Measurements from ENCODE around the gene OR10J4.
"Not testable (repeated sequence)": the region's sequence is repeated elsewhere in the genome, so short reads cannot be mapped to it uniquely, and the experiment has no call there.

Gene OR10J4

GRCh38 chr1:159443066-159443750 is 11.2 kb downstream of the OR10J4 start:
- DNase-seq, result no peak
- Histone ChIP-seq H3K9me3 (ENCODE audit: severe bottlenecking) (no peaks in the 10 kb centered on the region), H3K36me3 (no peaks in the 10 kb centered on the region), H3K27ac (no peak overlapping the region), H3K27me3 (ENCODE audit: insufficient read depth, low read depth, severe bottlenecking) (peaks cover 82% of the 10 kb centered on the region), H3K4me3 (ENCODE audit: low read depth, low read length) (no peak overlapping the region)
- no peak for TF ChIP-seq CTCF (IDR thresholded peaks at IDR 0.05; ENCODE audit: low read depth, low read length)

GRCh38 chr1:159444511-159444910 is 12.5 kb downstream of the OR10J4 start:
- H3K4me3 ChIP-seq (ENCODE audit: low read depth, low read length), result no peak overlapping the region
- H3K27ac ChIP-seq, result no peak overlapping the region
- no peaks in the 10 kb centered on the region for H3K36me3 ChIP-seq
- DNase-seq, result no peak
- H3K9me3 ChIP-seq (ENCODE audit: severe bottlenecking), result peaks cover 3% of the 10 kb centered on the region
- peaks cover 80% of the 10 kb centered on the region for H3K27me3 ChIP-seq (ENCODE audit: insufficient read depth, low read depth, severe bottlenecking)
- TF ChIP-seq CTCF (IDR thresholded peaks at IDR 0.05; ENCODE audit: low read depth, low read length), result no peak

GRCh38 chr1:159448181-159448580 is 16.2 kb downstream of the OR10J4 start:
- no peak for DNase-seq
- Histone ChIP-seq H3K4me3 (ENCODE audit: low read depth, low read length) (no peak overlapping the region), H3K36me3 (no peaks in the 10 kb centered on the region), H3K9me3 (ENCODE audit: severe bottlenecking) (peaks cover 5% of the 10 kb centered on the region), H3K27ac (no peak overlapping the region), H3K27me3 (ENCODE audit: insufficient read depth, low read depth, severe bottlenecking) (peaks cover 52% of the 10 kb centered on the region)
- TF ChIP-seq CTCF (IDR thresholded peaks at IDR 0.05; ENCODE audit: low read depth, low read length), result no peak

- not testable (repeated sequence) for H3K4me3 ChIP-seq (ENCODE audit: low read depth, low read length); DNase-seq; H3K27ac ChIP-seq; H3K36me3 ChIP-seq; H3K9me3 ChIP-seq (ENCODE audit: severe bottlenecking)
- peaks cover 49% of the 10 kb centered on the region for H3K27me3 ChIP-seq (ENCODE audit: insufficient read depth, low read depth, severe bottlenecking)
Measured at GRCh38 chr1:159449605-159450004, 17.6 kb downstream of the OR10J4 start.

GRCh38 chr1:159459551-159459950 is 27.5 kb downstream of the OR10J4 start:
- Histone ChIP-seq H3K9me3 (ENCODE audit: severe bottlenecking) (no peaks in the 10 kb centered on the region), H3K36me3 (no peaks in the 10 kb centered on the region), H3K4me3 (ENCODE audit: low read depth, low read length) (no peak overlapping the region), H3K27ac (no peak overlapping the region), H3K27me3 (ENCODE audit: insufficient read depth, low read depth, severe bottlenecking) (peaks cover 5% of the 10 kb centered on the region)
- TF ChIP-seq CTCF (IDR thresholded peaks at IDR 0.05; ENCODE audit: low read depth, low read length), result no peak
- no peak for DNase-seq

- no peaks in the 10 kb centered on the region for H3K36me3 ChIP-seq
- no peak overlapping the region for H3K4me3 ChIP-seq (ENCODE audit: low read depth, low read length)
- no peak for TF ChIP-seq CTCF (IDR thresholded peaks at IDR 0.05; ENCODE audit: low read depth, low read length)
- H3K27ac ChIP-seq, result no peak overlapping the region
- H3K27me3 ChIP-seq (ENCODE audit: insufficient read depth, low read depth, severe bottlenecking), result peaks cover 43% of the 10 kb centered on the region
- DNase-seq, result no peak
- H3K9me3 ChIP-seq (ENCODE audit: severe bottlenecking), result no peaks in the 10 kb centered on the region
Measured at GRCh38 chr1:159465191-159465603, 33.2 kb downstream of the OR10J4 start.

All from WERI-Rb-1 (cell line).